HG03378 (cell line): ENCODE results near the gene EEFSEC.

Experiments
- ATAC-seq: cut with Tn5 transposase; IDR thresholded peaks from one replicate; pipeline ENCODE4 v1.9.1; 2021; ENCODE audit warnings: mild to moderate bottlenecking, moderate library complexity; ENCODE audit not compliant: unreplicated experiment

EEFSEC gene

GRCh38 chr3:128214056-128214455 lies 60.8 kb downstream of the EEFSEC start:
- ATAC-seq: no peak

GRCh38 chr3:128215290-128215689 lies 62.0 kb downstream of the EEFSEC start:
- ATAC-seq: no peak

GRCh38 chr3:128215800-128216495 lies 62.7 kb downstream of the EEFSEC start:
- no peak for ATAC-seq

- no peak for ATAC-seq
Observed at GRCh38 chr3:128217702-128218547, 64.6 kb downstream of the EEFSEC start.

GRCh38 chr3:128218548-128219257 lies 65.4 kb downstream of the EEFSEC start:
- ATAC-seq: no peak

GRCh38 chr3:128221328-128221727 lies 68.0 kb downstream of the EEFSEC start:
- no peak for ATAC-seq

GRCh38 chr3:128222796-128223385 lies 69.6 kb downstream of the EEFSEC start:
- no peak for ATAC-seq

- no peak for ATAC-seq
Observed at GRCh38 chr3:128226186-128226725, 73.0 kb downstream of the EEFSEC start.

GRCh38 chr3:128226795-128227395 lies 73.6 kb downstream of the EEFSEC start:
- no peak for ATAC-seq

GRCh38 chr3:128227507-128227906 lies 74.2 kb downstream of the EEFSEC start:
- no peak for ATAC-seq

GRCh38 chr3:128228366-128228910 lies 75.2 kb downstream of the EEFSEC start:
- ATAC-seq: no peak

GRCh38 chr3:128229106-128229857 lies 76.0 kb downstream of the EEFSEC start:
- no peak for ATAC-seq

- ATAC-seq: no peak
Observed at GRCh38 chr3:128231606-128232005, 78.3 kb downstream of the EEFSEC start.

- no peak for ATAC-seq
Observed at GRCh38 chr3:128232376-128233178, 79.3 kb downstream of the EEFSEC start.

GRCh38 chr3:128235207-128235926 lies 82.1 kb downstream of the EEFSEC start:
- ATAC-seq: no peak

- no peak for ATAC-seq
Observed at GRCh38 chr3:128236657-128237056, 83.4 kb downstream of the EEFSEC start.

- ATAC-seq: no peak
Observed at GRCh38 chr3:128237348-128238183, 84.3 kb downstream of the EEFSEC start.
